Dermis blood vessel endothelial cell (primary cell): Measurements from ENCODE around the gene OSBPL3. TPM values are rescaled to one million over a fixed set of nuclear protein-coding genes. Genes with fewer than 3 reads are reported as not detected.

Experiments used
- DNase-seq: peaks from one replicate; pipeline ENCODE4 v3.0.0; 2010
- total RNA-seq: library from RNA; depleted of rRNA; stranded (reverse); fragments of >200 nt; gene quantifications from 2 replicates; pipeline ENCODE4 v1.2.3, GENCODE V29; 2014

Gene OSBPL3
- total RNA-seq, 1 donor from 2014 or later = 25.2 TPM

- peak; percentile 61 for DNase-seq
Observed at GRCh38 chr7:24756545-24757352, 223.2 kb downstream of the OSBPL3 start.

- peak; percentile 90 for DNase-seq
Observed at GRCh38 chr7:24755541-24756407, 224.2 kb downstream of the OSBPL3 start.

GRCh38 chr7:24754906-24755506 is 225.0 kb downstream of the OSBPL3 start:
- DNase-seq = peak; percentile 4

GRCh38 chr7:24752073-24752800 is 227.7 kb downstream of the OSBPL3 start:
- no peak for DNase-seq

- DNase-seq = no peak
Observed at GRCh38 chr7:24751484-24751883, 228.5 kb downstream of the OSBPL3 start.

GRCh38 chr7:24750441-24751055 is 229.4 kb downstream of the OSBPL3 start:
- DNase-seq = no peak

GRCh38 chr7:24748521-24748920 is 231.5 kb downstream of the OSBPL3 start:
- DNase-seq = no peak

Other genes starting within 250 kb of the OSBPL3 start
- gene GSDME, start 222.7 kb downstream of the OSBPL3 start, total RNA-seq = 13.3 and 17.7 TPM in 2 replicates
- gene CYCS, start 145.1 kb upstream of the OSBPL3 start, total RNA-seq = 25.5 and 71.3 TPM in 2 replicates
- gene NPVF, start 248.3 kb upstream of the OSBPL3 start, total RNA-seq = not detected in 2 replicates